Effector memory CD4-positive, alpha-beta T cell (primary cell): ENCODE measurements around the gene ZMYM2.
"Not testable (repeated sequence)": the region's sequence is repeated elsewhere in the genome, so short reads cannot be mapped to it uniquely, and the experiment has no call there.

Experiments used
- DNase-seq, 3 donors: peaks; one replicate each; pipeline ENCODE4 v3.0.0-alpha.2; 2020
- H3K27ac ChIP-seq: 2 replicates; pipeline ENCODE4 v1.7.0; 2013; ENCODE audit warnings: mild to moderate bottlenecking, low read length, moderate library complexity; ENCODE audit not compliant: insufficient read depth, poor library complexity, severe bottlenecking
- H3K27me3 ChIP-seq: replicated peaks from 2 replicates; pipeline ENCODE4 v1.7.0; 2013; ENCODE audit warnings: mild to moderate bottlenecking, low read length; ENCODE audit not compliant: insufficient read depth, control insufficient read depth, poor library complexity, severe bottlenecking
- H3K36me3 ChIP-seq: 2 replicates; pipeline ENCODE4 v1.7.0; 2013; ENCODE audit warnings: mild to moderate bottlenecking, low read length, moderate library complexity; ENCODE audit not compliant: control insufficient read depth, insufficient read depth
- H3K4me1 ChIP-seq: 2 replicates; pipeline ENCODE4 v1.7.0; 2013; ENCODE audit warnings: low read length, mild to moderate bottlenecking; ENCODE audit not compliant: control insufficient read depth, insufficient read depth, poor library complexity, severe bottlenecking
- H3K4me3 ChIP-seq: 2 replicates; pipeline ENCODE4 v1.7.0; 2013; ENCODE audit warnings: low read length, low read depth, mild to moderate bottlenecking; ENCODE audit not compliant: insufficient read depth, poor library complexity, severe bottlenecking
- H3K9me3 ChIP-seq: 2 replicates; pipeline ENCODE4 v1.7.0; 2013; ENCODE audit warnings: mild to moderate bottlenecking, low read length, moderate library complexity; ENCODE audit not compliant: control insufficient read depth

The ZMYM2 gene

DNA sequence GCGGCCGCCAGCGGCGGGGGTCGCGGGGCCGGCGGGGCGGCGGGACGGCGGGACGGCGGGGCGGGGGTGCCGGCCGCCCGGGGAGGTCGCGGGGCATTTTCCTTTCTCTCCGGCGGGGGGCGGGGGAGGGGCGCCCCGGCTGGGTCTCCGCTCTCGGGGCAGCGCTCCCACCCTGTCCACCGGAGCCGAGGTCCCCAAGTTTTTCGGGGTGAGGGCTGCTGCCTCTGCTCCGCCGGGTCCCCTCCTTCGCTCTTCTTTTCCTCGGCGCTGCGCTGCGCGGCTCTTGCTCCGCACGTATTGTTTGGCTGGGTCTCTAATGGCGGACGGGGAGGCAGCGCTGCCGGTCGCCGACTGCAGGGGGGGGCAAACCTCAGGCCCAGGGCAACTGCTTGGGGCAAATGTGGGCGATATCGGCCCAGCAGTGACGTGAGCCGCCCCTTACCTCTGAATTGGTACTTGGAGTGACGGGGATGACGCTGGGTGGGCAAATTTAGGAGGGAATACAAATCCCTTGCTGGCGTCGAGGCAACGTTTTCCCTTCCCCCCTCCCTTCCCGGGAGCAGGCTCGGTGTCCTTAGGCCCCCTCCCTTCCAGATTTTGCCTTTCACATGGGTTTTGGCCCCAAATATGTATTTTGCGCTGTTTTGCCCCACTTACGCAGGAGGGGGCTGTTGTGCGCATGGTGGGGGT lies 759 bp downstream of the ZMYM2 start:
- Histone ChIP-seq H3K27ac (peak overlapping the region; percentile 91), H3K4me1 (peaks cover 11% of the 10 kb centered on the region), H3K9me3 (no peaks in the 10 kb centered on the region), H3K27me3 (no peaks in the 10 kb centered on the region), H3K4me3 (peak overlapping the region; percentile 78), H3K36me3 (no peaks in the 10 kb centered on the region)
- peak; percentile 51 to 67 (median 60) for DNase-seq

DNA sequence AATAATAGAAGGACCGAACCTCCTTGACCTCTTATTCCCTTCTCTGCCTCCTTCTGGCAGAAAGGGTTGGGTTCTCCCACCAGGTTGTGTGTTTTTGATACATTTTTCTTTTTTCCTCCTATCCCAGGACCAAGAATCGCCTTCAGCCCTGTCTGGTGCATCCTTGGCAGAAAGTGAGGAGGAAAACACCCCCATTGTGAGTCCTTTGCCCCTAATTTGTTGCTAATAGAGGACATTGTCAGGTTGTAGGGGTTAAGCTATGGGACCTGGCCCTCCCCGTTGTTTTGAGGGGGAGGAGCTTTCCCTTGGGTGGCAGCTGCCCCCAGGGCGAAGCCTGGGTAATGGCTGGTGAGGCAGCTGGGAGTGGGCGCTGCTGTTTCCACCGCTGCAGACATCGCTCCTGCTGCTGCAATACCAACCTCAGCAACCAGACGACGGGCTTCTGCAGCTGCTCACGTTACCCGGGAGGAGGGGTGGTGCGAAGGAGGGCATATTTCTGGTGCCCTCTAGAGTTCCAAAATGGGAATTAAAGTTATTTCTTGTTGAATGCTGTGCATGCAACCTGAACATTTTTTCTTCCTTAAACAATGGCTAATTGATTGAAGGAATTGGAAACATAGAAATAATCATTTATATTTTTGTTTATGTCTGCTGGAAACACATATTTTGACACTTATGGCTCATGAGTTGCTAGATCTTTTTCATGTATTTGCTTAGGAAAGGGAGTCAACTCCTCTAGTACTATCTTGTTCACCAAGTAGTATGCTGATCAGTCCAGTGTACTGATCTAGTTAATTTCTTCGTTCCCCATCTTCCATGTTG lies 1.5 kb downstream of the ZMYM2 start:
- peaks cover 11% of the 10 kb centered on the region for H3K4me1 ChIP-seq
- peak overlapping the region; percentile 91 for H3K27ac ChIP-seq
- peak overlapping the region; percentile 78 for H3K4me3 ChIP-seq
- H3K27me3 ChIP-seq = no peaks in the 10 kb centered on the region
- no peaks in the 10 kb centered on the region for H3K9me3 ChIP-seq
- H3K36me3 ChIP-seq = no peaks in the 10 kb centered on the region
- peak; percentile 72 to 81 (median 79) for DNase-seq

DNA sequence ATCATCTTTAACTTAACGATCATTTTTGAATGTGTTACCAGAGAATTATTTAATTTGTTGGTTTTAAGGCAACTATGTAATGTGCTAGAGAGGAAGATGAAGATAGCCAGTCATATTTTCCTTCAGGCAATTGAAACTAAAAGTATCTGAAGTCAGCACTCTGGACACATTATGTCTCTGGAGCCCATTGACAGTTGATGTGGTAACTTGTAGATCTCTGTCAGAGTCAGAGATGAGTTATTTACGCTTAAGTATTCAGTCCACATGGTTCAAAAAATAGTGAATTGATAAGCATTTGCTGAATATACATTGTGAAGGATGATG lies 2.1 kb downstream of the ZMYM2 start:
- peak overlapping the region; percentile 15 for H3K4me3 ChIP-seq
- no peaks in the 10 kb centered on the region for H3K36me3 ChIP-seq
- no peak for DNase-seq
- no peaks in the 10 kb centered on the region for H3K27me3 ChIP-seq
- H3K27ac ChIP-seq = peak overlapping the region; percentile 38
- H3K4me1 ChIP-seq = peaks cover 11% of the 10 kb centered on the region
- H3K9me3 ChIP-seq = no peaks in the 10 kb centered on the region

- Histone ChIP-seq H3K27ac (no peak overlapping the region), H3K9me3 (no peaks in the 10 kb centered on the region), H3K36me3 (no peaks in the 10 kb centered on the region), H3K4me3 (no peak overlapping the region), H3K27me3 (no peaks in the 10 kb centered on the region), H3K4me1 (peaks cover 11% of the 10 kb centered on the region)
- DNase-seq = no peak
Measured at GRCh38 chr13:19961489-19961888, 3.0 kb downstream of the ZMYM2 start.

DNA sequence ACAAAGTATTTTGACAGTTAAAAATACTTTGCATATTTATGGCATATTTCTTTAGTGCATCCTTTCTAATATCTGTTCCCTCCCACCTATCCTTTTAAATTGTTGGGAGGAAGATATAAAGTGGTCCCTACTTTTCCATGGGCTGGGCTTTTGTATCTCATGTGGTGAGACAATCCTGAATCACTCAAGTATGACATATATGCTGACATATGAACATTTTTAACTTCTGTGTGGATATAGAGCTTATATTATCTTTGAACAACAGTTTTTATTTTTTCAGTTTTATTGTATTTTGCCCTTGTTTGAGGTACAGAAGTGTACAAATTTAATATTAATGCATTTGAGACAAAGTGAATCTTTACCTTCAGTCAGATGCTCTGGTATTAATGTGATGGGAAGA lies 3.4 kb downstream of the ZMYM2 start:
- H3K4me1 ChIP-seq = peaks cover 11% of the 10 kb centered on the region
- no peak overlapping the region for H3K4me3 ChIP-seq
- peaks cover 1% of the 10 kb centered on the region for H3K36me3 ChIP-seq
- H3K27me3 ChIP-seq = no peaks in the 10 kb centered on the region
- H3K27ac ChIP-seq = no peak overlapping the region
- no peaks in the 10 kb centered on the region for H3K9me3 ChIP-seq
- no peak for DNase-seq

DNA sequence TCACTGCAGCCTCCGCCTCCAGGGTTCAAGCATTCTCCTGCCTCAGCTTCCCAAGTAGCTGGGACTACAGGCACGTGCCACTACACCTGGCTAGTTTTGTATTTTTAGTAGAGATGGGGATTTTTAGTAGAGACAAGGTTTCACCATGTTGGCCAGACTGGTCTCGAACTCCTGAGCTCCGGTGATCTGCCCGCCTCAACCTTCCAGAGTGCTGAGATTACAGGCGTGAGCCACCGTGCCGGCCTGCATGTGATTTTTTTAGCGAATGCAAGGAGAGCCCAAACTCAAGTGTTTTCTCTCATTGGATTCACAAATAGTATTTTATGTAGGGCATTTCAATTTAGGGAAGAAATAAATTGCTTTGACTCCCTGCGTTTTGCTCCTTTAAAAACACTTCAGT lies 4.4 kb downstream of the ZMYM2 start:
- no peak for DNase-seq
- Histone ChIP-seq H3K9me3 (no peaks in the 10 kb centered on the region), H3K4me1 (peaks cover 11% of the 10 kb centered on the region), H3K27ac (no peak overlapping the region), H3K4me3 (no peak overlapping the region), H3K27me3 (no peaks in the 10 kb centered on the region), H3K36me3 (peaks cover 10% of the 10 kb centered on the region)

GRCh38 chr13:19967621-19968020 lies 9.1 kb downstream of the ZMYM2 start:
- Histone ChIP-seq H3K9me3 (no peaks in the 10 kb centered on the region), H3K4me1 (no peaks in the 10 kb centered on the region), H3K4me3 (no peak overlapping the region), H3K36me3 (peaks cover 19% of the 10 kb centered on the region), H3K27ac (no peak overlapping the region), H3K27me3 (no peaks in the 10 kb centered on the region)
- no peak for DNase-seq

DNA sequence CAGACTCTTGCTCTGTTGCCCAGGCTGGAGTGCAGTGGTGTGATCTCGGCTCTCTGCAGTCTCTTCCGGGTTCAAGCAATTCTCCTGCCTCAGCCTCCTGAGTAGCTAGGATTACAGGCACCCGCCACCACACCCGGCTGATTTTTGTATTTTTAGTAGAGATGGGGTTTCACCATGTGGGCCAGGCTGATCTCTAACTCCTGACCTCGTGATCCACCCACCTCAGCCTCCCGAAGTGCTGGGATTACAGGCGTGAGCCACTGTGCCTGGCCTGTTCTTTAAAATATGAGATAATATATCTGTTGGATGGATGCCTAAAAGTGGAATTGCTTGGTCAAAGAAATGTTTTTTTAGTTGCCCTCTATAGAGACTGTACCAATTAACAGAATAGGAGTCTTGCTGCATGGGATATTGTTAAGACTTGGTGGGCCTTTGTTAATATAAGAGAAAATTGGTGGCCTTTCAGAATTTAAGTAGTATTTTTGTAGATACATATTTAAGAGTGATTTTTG lies 16.0 kb downstream of the ZMYM2 start:
- H3K4me1 ChIP-seq, H3K27ac ChIP-seq, DNase-seq, H3K4me3 ChIP-seq, H3K27me3 ChIP-seq, H3K9me3 ChIP-seq: not testable (repeated sequence)
- peaks cover 22% of the 10 kb centered on the region for H3K36me3 ChIP-seq

- Histone ChIP-seq H3K9me3 (peaks cover 3% of the 10 kb centered on the region), H3K36me3 (peaks cover 18% of the 10 kb centered on the region), H3K27me3 (no peaks in the 10 kb centered on the region), H3K27ac (no peak overlapping the region), H3K4me3 (no peak overlapping the region), H3K4me1 (no peaks in the 10 kb centered on the region)
- no peak for DNase-seq
Measured at GRCh38 chr13:19978831-19979437, 20.4 kb downstream of the ZMYM2 start.
